Vagina (tissue), 2 donors: ENCODE measurements around the gene ABHD8. TPM values are rescaled to one million over a fixed set of nuclear protein-coding genes. Genes with fewer than 3 reads are reported as not detected.

ENCODE experiments used
- DNase-seq, 2 donors: peaks; one replicate each; pipeline ENCODE4 v3.0.0-alpha.2; 2017; ENCODE audit errors: extremely low spot score in 2 of 2
- H3K27ac ChIP-seq: fragments of 200-600 bp; sonication (generic); one replicate; pipeline ENCODE4 v1.5.1; 2019
- H3K27me3 ChIP-seq: fragments of 200-600 bp; sonication (generic); one replicate; pipeline ENCODE4 v1.5.1; 2019
- H3K36me3 ChIP-seq, 2 donors: fragments of 200-600 bp; sonication (generic); one replicate each; pipeline ENCODE4 v1.5.1; 2017 to 2019
- H3K4me1 ChIP-seq: fragments of 200-600 bp; sonication (generic); one replicate; pipeline ENCODE4 v1.5.1; 2019
- H3K4me3 ChIP-seq, 2 donors: fragments of 200-600 bp; sonication (generic); 1 replicate in 1 of 2; 2 replicates in 1 of 2; pipeline ENCODE4 v1.5.1; 2016 to 2019
- H3K9me3 ChIP-seq: fragments of 200-600 bp; sonication (generic); one replicate; pipeline ENCODE4 v1.5.1; 2019
- CTCF ChIP-seq, 3 experiments: fragments of 450-650 bp in 2 of 3; fragments of 200-600 bp in 1 of 3; sonication (generic) in 1 of 3; IDR thresholded peaks; one replicate each; pipeline ENCODE4 v1.5.1; 2017 to 2019; ENCODE audit warnings: antibody characterized with exemption in 3 of 3, mild to moderate bottlenecking in 2 of 3, moderate library complexity in 2 of 3
- POLR2A ChIP-seq, 2 donors: fragments of 450-650 bp; IDR thresholded peaks; one replicate each; pipeline ENCODE4 v1.6.1; 2017; ENCODE audit warnings: antibody characterized with exemption in 2 of 2, mild to moderate bottlenecking in 2 of 2, moderate library complexity in 2 of 2
- POLR2AphosphoS5 ChIP-seq, 2 donors: sonication (generic); formaldehyde crosslinking; IDR thresholded peaks; one replicate each; pipeline ENCODE4 v1.9.0; 2017; ENCODE audit warnings: antibody characterized with exemption in 2 of 2, mild to moderate bottlenecking in 2 of 2, low read depth in 1 of 2; ENCODE audit not compliant: insufficient read depth in 1 of 2
- intact Hi-C: fragments of 100-400 bp; cut with DNase I; formaldehyde crosslinking; loops from one replicate; pipeline ENCODE4 v1.15.1; 2023
- total RNA-seq: library from RNA; depleted of rRNA; stranded (reverse); fragments of >200 nt; gene quantifications from one replicate; pipeline ENCODE4 v1.2.3, GENCODE V29; 2016

ABHD8 gene
- total RNA-seq, 1 donor from 2014 or later, result 10.8 TPM

GRCh38 chr19:17245535-17245984 lies 57.7 kb downstream of the ABHD8 start, which contains the start of gene NR2F6:
NR2F6 (minus strand) TSS chr19:17245919; CDS start chr19:17245220, 699 bp downstream.
- no peak for DNase-seq
- peaks cover 0 to 5% of the 10 kb centered on the region in 2 donors for H3K36me3 ChIP-seq
- no peaks in the 10 kb centered on the region for H3K9me3 ChIP-seq
- peaks cover 55% of the 10 kb centered on the region for H3K4me1 ChIP-seq
- H3K27me3 ChIP-seq, result no peaks in the 10 kb centered on the region
- H3K27ac ChIP-seq, result peak within 1 kb of the TSS; percentile 85
- intact Hi-C loops, result no loop called here
- peak within 1 kb of the TSS; percentile 81 for H3K4me3 ChIP-seq
- TF ChIP-seq POLR2A (IDR thresholded peaks at IDR 0.05) (peak in 1 of 2 donors; percentile 46), CTCF (IDR thresholded peaks at IDR 0.05) (no peak)

- intact Hi-C loops, result no loop called here
- DNase-seq, result no peak
- Histone ChIP-seq H3K9me3 (no peaks in the 10 kb centered on the region), H3K4me3 (peak overlapping the region; percentile 81), H3K27ac (peak overlapping the region; percentile 85), H3K36me3 (peaks cover 0 to 7% of the 10 kb centered on the region in 2 donors), H3K4me1 (peaks cover 55% of the 10 kb centered on the region), H3K27me3 (no peaks in the 10 kb centered on the region)
- TF ChIP-seq POLR2AphosphoS5 (IDR thresholded peaks at IDR 0.05; ENCODE audit: insufficient read depth in 1 of 2, low read depth in 1 of 2), result no peak
- TF ChIP-seq POLR2A (IDR thresholded peaks at IDR 0.05), result no peak
- TF ChIP-seq CTCF (IDR thresholded peaks at IDR 0.05), result no peak
These were observed 58.3 kb downstream of the ABHD8 start for GRCh38 chr19:17244618-17245534.

- TF ChIP-seq CTCF (IDR thresholded peaks at IDR 0.05) (no peak), POLR2AphosphoS5 (IDR thresholded peaks at IDR 0.05; ENCODE audit: insufficient read depth in 1 of 2, low read depth in 1 of 2) (peak in 1 of 2 donors; percentile 27), POLR2A (IDR thresholded peaks at IDR 0.05) (no peak)
These were observed 59.2 kb downstream of the ABHD8 start for GRCh38 chr19:17243830-17244617.

GRCh38 chr19:17243211-17243829 lies 59.9 kb downstream of the ABHD8 start:
- intact Hi-C loops, result no loop called here
- Histone ChIP-seq H3K9me3 (no peaks in the 10 kb centered on the region), H3K4me1 (peaks cover 54% of the 10 kb centered on the region)

More at GRCh38 chr19:17243830-17244617, 59.2 kb downstream of the ABHD8 start:
- Histone ChIP-seq H3K27me3 (no peaks in the 10 kb centered on the region), H3K36me3 (peaks cover 0 to 7% of the 10 kb centered on the region in 2 donors), H3K4me3 (peak overlapping the region; percentile 81), H3K4me1 (peaks cover 55% of the 10 kb centered on the region), H3K27ac (peak overlapping the region; percentile 85), H3K9me3 (no peaks in the 10 kb centered on the region)
- intact Hi-C loops, result no loop called here
- no peak for DNase-seq

More at GRCh38 chr19:17243211-17243829, 59.9 kb downstream of the ABHD8 start:
- DNase-seq, result no peak
- TF ChIP-seq CTCF (IDR thresholded peaks at IDR 0.05) (no peak), POLR2AphosphoS5 (IDR thresholded peaks at IDR 0.05; ENCODE audit: insufficient read depth in 1 of 2, low read depth in 1 of 2) (no peak), POLR2A (IDR thresholded peaks at IDR 0.05) (no peak)
- H3K36me3 ChIP-seq, result peaks cover 0 to 11% of the 10 kb centered on the region in 2 donors
- H3K27ac ChIP-seq, result peak overlapping the region; percentile 85
- H3K4me3 ChIP-seq, result peak overlapping the region; percentile 81
- no peaks in the 10 kb centered on the region for H3K27me3 ChIP-seq
